Measurements from ENCODE around the gene MCF2L.

DNA sequence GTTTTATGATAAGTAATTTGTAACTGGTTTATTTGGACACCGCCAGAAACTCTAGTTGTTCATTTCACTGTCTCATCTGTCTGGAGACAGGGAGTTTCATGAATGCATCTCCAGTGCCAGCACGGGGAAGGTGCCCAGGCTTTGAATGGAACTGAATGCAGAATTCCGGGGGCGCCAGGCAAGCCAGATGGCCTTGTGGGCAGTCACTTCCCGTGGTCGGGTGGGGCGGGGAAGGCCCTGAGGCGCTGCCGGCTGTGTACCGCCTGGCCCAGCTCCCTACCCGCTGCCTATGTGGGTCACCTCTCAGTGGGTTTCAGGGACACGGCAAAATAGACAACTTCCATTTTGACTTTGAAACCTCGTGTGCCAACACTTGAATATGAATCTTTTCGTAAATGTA, 28.8 kb upstream of the MCF2L start:
- TF ChIP-seq POLR2AphosphoS5 (IDR thresholded peaks at IDR 0.05; ENCODE audit: low read depth) (no peak), CTCF (conservative IDR thresholded peaks at IDR 0.05; ENCODE audit: low read depth in 2 of 2) (no peak), EZH2phosphoT487 (IDR thresholded peaks at IDR 0.05; ENCODE audit: unreplicated experiment) (no peak), EZH2 (IDR thresholded peaks at IDR 0.05; ENCODE audit: low read depth, unreplicated experiment) (no peak), STAT1 (IDR thresholded peaks at IDR 0.05; ENCODE audit: unreplicated experiment) (no peak), JUNB (IDR thresholded peaks at IDR 0.05; ENCODE audit: unreplicated experiment) (no peak), CREB1 (CRISPR knock-in tag; IDR thresholded peaks at IDR 0.05; ENCODE audit: low read depth) (no peak), ETS1 (IDR thresholded peaks at IDR 0.05) (no peak), ZNF462 (CRISPR knock-in tag; IDR thresholded peaks at IDR 0.05) (no peak), ZNF331 (CRISPR knock-in tag; IDR thresholded peaks at IDR 0.05; ENCODE audit: low read depth) (no peak)
- TF ChIP-seq, protein P1, sequence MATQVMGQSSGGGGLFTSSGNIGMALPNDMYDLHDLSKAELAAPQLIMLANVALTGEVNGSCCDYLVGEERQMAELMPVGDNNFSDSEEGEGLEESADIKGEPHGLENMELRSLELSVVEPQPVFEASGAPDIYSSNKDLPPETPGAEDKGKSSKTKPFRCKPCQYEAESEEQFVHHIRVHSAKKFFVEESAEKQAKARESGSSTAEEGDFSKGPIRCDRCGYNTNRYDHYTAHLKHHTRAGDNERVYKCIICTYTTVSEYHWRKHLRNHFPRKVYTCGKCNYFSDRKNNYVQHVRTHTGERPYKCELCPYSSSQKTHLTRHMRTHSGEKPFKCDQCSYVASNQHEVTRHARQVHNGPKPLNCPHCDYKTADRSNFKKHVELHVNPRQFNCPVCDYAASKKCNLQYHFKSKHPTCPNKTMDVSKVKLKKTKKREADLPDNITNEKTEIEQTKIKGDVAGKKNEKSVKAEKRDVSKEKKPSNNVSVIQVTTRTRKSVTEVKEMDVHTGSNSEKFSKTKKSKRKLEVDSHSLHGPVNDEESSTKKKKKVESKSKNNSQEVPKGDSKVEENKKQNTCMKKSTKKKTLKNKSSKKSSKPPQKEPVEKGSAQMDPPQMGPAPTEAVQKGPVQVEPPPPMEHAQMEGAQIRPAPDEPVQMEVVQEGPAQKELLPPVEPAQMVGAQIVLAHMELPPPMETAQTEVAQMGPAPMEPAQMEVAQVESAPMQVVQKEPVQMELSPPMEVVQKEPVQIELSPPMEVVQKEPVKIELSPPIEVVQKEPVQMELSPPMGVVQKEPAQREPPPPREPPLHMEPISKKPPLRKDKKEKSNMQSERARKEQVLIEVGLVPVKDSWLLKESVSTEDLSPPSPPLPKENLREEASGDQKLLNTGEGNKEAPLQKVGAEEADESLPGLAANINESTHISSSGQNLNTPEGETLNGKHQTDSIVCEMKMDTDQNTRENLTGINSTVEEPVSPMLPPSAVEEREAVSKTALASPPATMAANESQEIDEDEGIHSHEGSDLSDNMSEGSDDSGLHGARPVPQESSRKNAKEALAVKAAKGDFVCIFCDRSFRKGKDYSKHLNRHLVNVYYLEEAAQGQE (IDR thresholded peaks at IDR 0.05; ENCODE audit: unreplicated experiment) = no peak
